GM12864 (cell line): Measurements from ENCODE around the gene RAPH1.

Source experiments
- DNase-seq: peaks from one replicate; pipeline ENCODE4 v3.0.0-alpha.2; 2011; ENCODE audit warnings: low read depth
- H3K4me3 ChIP-seq: 2 replicates; pipeline ENCODE4 v1.5.1; 2011; ENCODE audit warnings: mild to moderate bottlenecking, low read depth, low read length, control low read depth
- TF ChIP-seq, protein P1 (sequence below): IDR thresholded peaks from 2 replicates; pipeline ENCODE4 v1.5.1; 2011; ENCODE audit warnings: low read depth, mild to moderate bottlenecking, moderate library complexity, low read length, control low read depth, inconsistent platforms; ENCODE audit errors: missing control alignments

Gene RAPH1

DNA sequence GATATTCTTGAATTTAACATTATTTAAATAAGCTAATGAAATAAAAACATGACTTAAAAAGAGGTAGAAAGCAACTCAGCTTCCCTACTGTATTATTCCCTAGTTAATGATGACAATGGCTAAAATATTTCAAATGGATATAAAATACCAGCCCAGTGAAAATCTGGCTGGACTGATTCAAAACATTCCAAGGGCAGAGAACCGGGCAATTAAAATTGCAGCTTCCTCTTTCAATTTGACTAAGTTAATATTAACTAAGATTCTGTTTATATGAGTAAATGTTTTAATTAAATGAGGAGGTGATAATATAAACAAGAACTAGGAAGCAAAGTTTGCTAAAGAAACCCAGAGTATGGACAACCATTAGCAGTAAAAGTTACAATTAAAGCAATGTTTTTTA, 65.6 kb downstream of the RAPH1 start:
- TF ChIP-seq, protein P1, sequence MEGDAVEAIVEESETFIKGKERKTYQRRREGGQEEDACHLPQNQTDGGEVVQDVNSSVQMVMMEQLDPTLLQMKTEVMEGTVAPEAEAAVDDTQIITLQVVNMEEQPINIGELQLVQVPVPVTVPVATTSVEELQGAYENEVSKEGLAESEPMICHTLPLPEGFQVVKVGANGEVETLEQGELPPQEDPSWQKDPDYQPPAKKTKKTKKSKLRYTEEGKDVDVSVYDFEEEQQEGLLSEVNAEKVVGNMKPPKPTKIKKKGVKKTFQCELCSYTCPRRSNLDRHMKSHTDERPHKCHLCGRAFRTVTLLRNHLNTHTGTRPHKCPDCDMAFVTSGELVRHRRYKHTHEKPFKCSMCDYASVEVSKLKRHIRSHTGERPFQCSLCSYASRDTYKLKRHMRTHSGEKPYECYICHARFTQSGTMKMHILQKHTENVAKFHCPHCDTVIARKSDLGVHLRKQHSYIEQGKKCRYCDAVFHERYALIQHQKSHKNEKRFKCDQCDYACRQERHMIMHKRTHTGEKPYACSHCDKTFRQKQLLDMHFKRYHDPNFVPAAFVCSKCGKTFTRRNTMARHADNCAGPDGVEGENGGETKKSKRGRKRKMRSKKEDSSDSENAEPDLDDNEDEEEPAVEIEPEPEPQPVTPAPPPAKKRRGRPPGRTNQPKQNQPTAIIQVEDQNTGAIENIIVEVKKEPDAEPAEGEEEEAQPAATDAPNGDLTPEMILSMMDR: no peak
- no peak for DNase-seq
- H3K4me3 ChIP-seq: no peak overlapping the region

DNA sequence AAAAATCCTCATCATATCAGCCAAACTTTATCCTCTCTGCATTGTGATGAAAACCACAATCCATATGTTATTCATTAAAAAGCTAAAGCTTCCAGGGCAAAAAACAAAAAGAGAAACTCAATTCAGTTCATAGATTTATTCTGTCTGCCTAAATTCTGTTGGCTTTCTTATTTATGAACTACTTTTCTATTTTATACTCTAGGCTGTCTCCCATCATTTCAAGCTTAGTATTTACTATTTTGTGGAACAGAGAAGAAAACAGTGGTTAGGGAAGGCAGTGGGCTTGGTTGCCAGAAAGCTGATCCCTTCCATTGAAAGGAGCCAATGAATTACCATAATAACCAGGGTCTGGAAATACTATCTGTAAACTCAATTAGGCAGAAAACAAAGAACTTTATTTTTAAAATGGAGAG, 71.8 kb downstream of the RAPH1 start:
- DNase-seq: no peak
- TF ChIP-seq, protein P1: no peak
- no peak overlapping the region for H3K4me3 ChIP-seq

DNA sequence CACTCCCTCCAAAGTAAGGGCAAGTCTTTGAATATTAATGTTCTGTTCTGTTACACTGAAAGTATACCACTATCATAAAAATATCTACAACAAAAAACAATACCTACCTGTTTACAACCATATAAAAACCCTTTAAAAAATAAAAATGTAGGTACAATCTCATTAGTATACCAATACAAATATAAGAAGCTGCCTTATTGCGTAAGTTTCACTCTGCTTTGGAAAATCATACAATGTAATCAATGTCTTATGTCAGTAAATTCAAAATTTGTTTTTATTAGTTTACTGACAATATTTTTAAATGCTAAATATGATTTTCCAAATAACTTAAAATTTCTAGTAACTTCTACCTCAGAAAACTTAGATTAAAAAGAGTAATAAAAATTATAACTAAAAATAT, 72.8 kb downstream of the RAPH1 start:
- H3K4me3 ChIP-seq: no peak overlapping the region
- TF ChIP-seq, protein P1: no peak
- DNase-seq: no peak

DNA sequence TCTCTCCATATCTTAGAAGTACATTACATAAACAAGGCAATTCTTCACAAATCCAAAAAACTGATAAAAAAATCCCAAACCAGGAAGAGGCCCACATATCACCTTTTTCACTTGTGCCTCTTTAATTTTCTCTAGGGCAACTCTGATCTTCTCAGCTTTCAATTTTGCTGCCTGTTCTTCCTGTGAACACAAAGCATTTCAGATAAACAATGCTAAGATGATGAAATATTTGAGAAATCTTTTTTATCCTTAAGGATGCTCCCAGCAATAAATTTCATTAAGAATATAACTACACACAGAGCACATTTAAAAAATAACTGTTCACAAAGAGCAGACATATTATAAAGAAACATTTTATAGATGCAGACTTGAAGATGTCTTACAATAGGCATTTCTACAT, 73.4 kb downstream of the RAPH1 start:
- TF ChIP-seq, protein P1: no peak
- H3K4me3 ChIP-seq: no peak overlapping the region
- no peak for DNase-seq

DNA sequence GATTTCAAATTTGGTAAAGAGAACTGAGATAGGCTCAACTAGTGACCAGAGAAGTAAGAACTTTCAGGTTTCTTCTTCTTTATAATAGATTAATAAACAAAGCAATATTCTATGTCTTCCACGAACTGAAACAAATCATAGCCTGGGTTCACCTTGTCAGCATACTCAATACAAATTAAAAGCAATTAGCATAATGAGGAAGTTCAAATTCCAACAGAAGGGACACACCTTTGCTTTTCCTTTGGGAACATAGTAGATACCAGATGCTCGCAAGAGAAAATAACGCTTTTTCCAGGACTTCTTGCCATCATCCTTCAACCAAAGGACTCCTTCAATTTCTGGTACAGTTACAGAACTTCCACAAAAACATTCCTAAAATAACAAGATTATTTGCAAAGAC, 79.9 kb downstream of the RAPH1 start:
- no peak overlapping the region for H3K4me3 ChIP-seq
- DNase-seq: no peak
- TF ChIP-seq, protein P1: no peak

DNA sequence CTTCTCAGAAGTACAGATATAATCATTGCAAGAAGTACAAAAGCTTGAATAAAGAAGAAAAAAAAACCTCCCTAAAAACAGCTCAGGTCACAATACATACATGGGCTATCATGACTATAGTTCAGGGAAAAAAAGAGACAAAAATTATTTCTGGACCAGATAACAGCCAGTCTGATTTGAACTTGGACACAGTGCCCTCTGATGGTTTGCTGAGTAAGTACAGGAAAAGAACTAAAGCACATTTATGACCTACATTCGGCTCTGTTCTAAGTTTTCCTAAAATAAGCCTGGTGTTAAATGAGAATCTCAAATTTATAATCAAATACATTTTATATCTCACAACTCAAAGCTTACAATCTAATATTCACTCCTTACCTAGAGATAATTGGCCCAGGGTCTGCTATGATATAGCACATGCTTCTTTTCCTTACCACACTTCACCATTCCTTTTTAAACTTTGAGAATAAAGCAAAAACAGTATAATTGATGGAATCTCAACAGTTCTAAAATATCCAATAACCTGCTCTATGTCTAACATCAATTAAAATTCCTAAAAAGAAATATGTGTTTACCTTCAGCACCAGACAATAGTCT, 81.1 kb downstream of the RAPH1 start:
- H3K4me3 ChIP-seq: no peak overlapping the region
- DNase-seq: peak; percentile 10
- TF ChIP-seq, protein P1: peak; percentile 68

DNA sequence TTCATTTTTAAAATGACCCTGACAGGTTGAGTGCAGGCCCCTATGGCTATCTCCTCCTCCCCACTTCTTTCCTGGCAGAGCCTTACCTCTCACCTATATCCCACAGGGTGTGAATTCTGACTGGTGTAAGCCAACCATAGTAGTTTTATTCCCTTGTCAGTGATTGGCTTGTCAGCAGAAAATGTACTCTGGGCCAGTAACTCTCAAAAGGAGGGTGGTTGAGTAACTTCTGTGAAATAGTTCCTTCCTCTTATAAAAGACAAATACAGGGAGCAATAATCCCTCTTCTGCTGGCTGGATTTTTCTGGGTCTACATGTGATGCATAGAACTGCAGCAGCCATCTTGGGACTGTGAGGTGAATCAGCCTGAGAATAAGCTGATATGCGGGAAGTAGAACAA, 83.4 kb downstream of the RAPH1 start:
- TF ChIP-seq, protein P1: no peak
- no peak for DNase-seq
- no peak overlapping the region for H3K4me3 ChIP-seq
